ENCODE measurements around the gene CD48.
"Not testable (repeated sequence)": the region's sequence is repeated elsewhere in the genome, so short reads cannot be mapped to it uniquely, and the experiment has no call there.

Gene CD48

DNA sequence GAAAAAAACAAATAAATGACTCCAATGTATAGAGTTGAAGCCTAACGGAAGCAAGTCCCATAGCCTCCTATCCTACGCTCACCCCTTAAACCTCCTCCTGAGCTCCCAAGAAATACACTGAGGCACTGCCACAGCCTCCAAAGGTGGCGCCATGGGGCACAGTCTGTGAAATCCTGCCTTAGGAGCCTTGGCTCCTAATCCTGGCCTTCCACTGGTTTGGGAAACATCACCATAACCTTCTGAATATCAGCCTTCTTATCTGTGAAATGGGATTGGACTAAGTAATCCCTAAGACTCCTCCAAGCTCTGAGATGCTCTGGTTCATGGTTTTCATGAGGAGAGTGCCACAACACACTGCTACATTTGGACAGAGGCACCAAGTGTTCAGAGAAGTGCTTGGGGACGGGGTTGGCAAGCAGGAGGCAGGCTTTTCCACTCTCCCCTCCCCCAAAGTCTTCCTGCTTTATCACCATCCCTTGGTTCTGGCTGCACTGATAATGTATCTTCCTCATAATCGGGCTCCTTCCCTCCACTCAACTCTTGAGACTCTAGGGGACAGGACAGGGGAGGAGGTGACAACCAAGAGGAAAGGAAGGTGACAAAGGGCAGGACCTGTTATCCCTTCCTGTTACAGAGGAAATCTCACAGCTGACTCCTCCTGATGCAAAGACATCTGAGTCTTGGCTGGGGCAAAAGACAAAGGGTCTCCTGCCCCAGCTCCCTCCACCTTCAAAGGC, 30.2 kb upstream of the CD48 start:
- no peak for DNase-seq (ENCODE audit: low read depth in 2 of 2)

DNA sequence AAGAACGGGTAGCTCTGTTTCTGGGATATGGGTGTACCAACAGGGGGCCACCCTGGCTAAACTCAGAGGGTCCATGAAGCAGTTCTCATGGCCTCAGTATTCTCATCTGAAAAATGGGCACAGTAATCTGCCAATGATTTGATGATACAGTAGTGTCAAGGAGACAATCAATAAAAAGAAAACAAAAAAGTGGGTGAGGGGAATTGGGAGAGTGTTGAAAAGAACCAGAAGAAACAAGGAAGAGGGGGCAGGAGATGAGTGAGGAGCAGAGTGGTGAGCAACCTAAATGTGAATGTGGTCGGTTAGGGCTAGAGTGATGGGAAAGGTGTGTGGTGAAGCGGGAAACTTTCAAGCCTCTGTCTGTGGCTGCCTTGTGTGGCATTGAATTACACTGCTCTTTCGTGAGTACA, 29.5 kb upstream of the CD48 start:
- DNase-seq (ENCODE audit: low read depth in 2 of 2), result no peak

DNA sequence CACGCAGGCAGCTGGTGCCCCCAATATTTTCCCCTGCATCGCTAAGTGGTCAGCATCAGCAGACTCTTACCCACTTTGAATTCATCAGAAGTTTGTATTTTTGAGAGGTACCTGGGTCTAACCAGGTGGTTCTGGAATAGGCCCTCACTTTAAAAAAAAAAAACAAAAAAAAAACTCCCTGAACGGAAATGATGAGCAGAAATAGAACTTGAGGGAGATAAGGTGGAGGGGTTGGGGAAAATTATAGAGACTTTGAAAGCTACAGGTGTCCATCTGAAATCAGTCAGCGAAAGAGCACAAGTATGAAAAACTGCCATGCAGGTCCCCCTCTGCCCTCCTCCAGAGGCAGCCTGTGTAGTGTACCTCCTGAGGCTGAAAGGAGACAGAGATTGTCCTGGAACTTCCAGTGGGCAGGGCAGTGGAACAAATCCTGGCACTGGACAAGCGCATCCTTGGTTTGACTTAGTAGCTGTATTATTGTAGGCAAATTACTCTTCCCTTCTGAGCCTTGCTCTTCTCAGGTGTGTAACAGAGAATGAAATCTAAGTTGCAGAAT, 28.6 kb upstream of the CD48 start:
- no peak for DNase-seq (ENCODE audit: low read depth in 2 of 2)

DNA sequence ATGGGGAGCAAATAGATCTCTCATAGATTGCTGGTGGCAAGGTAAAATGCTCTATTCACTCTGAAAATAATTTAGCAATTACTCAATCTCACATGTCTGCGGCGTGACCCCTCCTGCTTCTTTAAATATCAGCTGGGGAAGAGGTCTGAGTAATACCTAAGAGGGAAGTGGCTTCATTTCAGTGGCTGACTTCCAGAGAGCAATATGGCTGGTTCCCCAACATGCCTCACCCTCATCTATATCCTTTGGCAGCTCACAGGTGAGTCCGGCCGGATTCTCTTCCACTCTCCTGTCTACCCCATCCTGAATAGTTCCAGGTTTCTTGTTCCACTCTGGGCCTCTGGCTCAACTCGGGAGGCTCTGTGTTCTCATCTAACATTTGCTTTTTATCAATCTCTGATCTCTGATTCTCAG, 27.5 kb upstream of the CD48 start, which contains the start of gene SLAMF7:
SLAMF7 (plus strand) TSS at position 150 of the 414 bp plus-strand sequence; CDS start at position 205, 55 bp downstream.
- DNase-seq (ENCODE audit: low read depth in 2 of 2), result peak; percentile 30 to 34

GRCh38 chr1:160738271-160738670, 26.6 kb upstream of the CD48 start:
- DNase-seq (ENCODE audit: low read depth in 2 of 2), result no peak

DNA sequence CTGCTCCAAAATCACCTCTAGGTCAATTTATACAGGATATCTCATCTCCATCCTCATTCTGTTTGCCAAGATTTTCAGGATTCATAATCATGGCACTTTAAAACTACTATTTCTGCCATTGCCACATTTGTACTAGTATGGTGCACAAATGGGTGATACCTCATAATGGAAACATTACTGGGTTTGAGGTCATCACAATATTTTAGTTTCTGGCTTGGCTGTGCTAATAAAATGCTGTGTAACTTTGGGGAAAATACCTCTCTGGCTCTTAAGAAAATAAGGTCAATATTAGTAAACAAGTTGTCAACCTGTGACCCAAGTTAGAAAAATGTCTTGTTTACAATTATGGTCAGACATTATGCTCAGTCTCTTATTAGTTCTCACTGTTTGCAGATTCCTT, 22.7 kb upstream of the CD48 start:
- DNase-seq (ENCODE audit: low read depth in 2 of 2), result no peak

DNA sequence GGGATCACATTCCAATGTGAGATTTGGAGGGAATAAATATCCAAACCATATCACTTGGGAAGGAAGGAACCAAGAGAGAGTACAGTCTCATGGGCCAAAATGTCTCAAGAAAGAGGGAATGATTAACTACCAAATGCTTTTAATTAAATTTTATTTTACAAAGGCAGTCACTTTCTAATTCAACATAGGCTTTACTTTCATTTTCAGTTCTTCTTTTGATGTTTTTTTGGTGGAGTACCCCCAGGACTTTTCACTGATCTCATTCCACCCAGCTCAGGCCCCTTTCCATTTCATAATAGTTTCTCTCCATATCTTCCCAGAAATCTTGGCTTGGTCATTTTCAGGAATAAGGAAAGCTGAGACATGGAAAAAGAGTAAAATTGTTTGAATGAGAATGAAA, 22.3 kb upstream of the CD48 start:
- no peak for DNase-seq (ENCODE audit: low read depth in 2 of 2)

DNA sequence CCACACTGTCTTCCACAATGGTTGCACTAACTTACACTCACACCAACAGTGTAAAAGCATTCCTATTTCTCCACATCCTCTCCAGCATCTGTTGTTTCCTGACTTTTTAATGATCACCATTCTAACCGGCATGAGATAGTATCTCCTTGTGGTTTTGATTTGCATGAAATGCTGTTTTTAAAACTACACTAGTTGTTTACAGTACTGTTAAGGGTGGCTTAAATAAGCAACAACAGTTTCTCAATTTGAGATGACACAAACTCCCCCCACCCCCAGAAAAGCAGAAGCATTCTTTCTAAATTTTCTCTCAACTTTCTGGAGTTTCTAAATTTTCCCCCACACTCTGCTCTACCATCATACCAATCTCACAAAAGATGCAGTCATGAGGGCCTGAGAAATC, 20.4 kb upstream of the CD48 start:
- DNase-seq (ENCODE audit: low read depth in 2 of 2), result no peak

GRCh38 chr1:160731564-160731963, 19.9 kb upstream of the CD48 start:
- not testable (repeated sequence) for DNase-seq (ENCODE audit: low read depth in 2 of 2)

- DNase-seq (ENCODE audit: low read depth in 2 of 2), result no peak
These were observed 15.7 kb upstream of the CD48 start for GRCh38 chr1:160727316-160727640.

DNA sequence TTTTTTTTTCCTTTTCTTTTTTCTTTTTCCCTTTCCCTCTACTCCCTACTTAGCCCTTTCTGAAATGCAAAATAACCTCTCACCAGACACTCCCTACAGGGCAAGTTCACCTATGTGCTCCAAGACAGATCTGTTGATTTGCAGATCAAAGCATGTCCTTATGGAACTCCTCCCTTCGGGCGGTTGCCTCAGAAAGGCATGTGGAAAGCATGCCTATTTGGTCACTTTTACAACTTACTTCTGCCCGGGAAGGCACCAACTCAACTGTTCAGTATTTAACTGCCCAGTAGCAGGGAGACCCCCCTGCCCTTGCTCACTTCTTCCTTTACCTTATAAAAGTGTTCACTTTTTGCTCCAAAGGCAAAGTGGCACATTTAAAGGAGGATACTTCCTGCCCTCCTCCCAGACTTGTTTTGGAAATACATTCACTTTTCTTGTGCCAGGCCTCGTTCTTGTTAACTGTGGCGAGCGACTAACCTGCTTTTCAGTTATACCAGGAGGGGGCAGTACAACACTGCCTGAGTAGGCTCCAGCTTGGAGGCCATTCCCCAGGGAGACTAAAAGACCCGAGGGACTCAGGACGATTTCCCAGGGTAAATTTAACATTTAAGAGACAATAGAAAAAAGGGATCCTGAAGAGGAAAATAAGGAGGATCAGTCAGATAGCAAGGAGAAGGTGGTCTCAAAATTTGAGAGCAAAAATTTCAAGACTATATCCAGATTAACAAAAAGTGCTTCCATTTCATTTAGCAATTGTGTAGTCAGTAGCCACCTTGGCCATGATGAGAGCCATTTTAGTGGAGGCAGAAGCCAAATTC, 15.1 kb upstream of the CD48 start:
- peak in 1 of 2 donors; percentile 46 for DNase-seq (ENCODE audit: low read depth in 2 of 2)

- no peak for DNase-seq (ENCODE audit: low read depth in 2 of 2)
These were observed 14.5 kb upstream of the CD48 start for GRCh38 chr1:160726114-160726497.

DNA sequence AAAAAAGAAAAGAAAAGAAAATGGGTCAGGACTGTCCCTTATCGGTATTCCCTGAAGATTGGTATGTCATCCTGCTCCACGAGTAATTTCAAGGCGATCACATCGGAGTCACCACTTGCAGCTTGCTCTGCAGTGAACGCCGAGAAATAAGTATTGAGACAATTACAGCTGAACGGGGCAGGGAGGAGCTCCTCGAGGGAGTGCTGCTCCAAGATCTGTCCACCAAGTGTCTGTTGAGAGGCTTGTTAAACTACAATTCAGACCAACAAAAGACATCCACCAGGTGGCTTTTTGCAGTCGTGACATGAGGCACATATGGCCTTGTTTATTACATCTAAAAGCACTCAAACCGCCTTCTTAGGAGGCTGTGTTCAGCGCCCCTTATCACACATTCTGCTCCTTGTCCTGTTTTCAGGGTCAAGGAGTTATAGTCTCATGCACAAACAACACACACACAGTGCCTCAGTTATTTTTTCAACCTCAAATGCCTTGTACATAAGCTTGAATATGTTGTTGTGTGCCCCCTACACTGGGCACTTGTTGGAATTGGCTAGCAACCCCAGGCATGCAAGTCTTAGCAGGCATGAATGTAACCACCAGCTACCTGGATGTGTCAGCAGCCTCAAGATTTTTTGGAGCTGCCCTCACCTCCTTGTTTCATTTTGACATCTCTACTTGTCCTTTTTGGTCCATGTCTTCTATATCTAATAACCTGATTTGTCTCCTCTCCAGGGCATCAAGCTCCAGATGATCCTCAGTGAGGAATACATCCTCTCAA, 13.0 kb upstream of the CD48 start:
- DNase-seq (ENCODE audit: low read depth in 2 of 2), result no peak

DNA sequence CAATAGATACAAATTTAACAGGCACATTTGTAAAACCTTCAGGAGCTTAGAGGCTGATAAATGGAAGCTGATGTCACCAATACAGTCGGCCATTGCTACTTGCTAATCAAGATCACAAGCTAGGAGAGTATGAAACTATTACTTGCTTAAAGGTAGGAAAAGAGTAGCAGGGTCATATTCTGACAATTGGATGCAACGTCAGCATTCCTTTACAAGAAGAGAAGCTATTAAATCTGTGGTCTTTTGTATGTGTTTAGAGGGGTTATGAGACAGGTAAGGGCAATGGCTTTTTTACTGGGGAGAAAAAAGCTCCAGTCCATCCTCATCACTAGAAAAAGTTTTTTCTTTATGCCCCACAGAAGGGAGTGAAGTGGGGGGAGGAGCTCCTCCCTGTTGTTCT, 11.7 kb upstream of the CD48 start:
- DNase-seq (ENCODE audit: low read depth in 2 of 2), result no peak

- no peak for DNase-seq (ENCODE audit: low read depth in 2 of 2)
These were observed 11.1 kb upstream of the CD48 start for GRCh38 chr1:160722726-160723125.

DNA sequence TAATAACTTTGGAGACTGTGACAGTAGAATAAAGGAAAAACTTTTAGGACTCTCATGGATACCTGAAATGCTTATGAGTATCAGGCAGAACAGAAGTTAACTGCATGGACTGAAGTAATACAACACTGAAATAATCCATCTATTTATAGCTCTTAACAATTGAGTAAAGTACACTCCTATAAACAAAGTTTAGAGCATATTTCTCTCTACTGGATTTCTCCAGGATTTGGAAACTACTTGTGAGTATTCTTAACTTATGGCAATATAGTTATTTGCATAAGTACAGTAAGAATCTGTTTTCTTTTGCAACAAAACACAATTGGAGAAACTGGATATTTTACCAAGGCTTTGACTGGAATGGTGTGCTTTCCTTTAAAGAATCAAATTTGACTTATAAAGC, 9.9 kb upstream of the CD48 start:
- DNase-seq (ENCODE audit: low read depth in 2 of 2), result no peak

- no peak for DNase-seq (ENCODE audit: low read depth in 2 of 2)
These were observed 8.9 kb upstream of the CD48 start for GRCh38 chr1:160720356-160721085.

DNA sequence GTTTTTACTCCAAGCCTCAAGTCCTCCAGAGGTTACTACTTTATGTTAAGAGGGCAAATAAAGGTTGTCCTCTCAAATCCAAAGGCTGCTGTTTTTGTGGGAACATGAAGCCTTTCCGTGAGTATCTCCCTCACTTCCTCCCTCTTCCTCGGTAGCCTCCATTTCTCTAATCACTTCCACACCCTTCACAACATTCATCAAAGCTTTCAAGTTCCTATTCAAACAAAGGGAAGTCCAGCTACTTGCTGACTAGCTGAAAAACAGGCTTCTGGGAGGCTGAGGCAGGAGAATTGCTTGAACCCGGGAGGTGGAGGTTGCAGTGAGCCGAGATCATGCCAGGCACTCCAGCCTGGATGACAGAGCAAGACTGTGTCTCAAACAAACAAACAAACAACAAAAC, 6.6 kb upstream of the CD48 start:
- no peak for DNase-seq (ENCODE audit: low read depth in 2 of 2)

GRCh38 chr1:160717306-160717705, 5.7 kb upstream of the CD48 start:
- DNase-seq (ENCODE audit: low read depth in 2 of 2), result no peak

GRCh38 chr1:160716013-160716412, 4.4 kb upstream of the CD48 start:
- DNase-seq (ENCODE audit: low read depth in 2 of 2), result no peak

DNA sequence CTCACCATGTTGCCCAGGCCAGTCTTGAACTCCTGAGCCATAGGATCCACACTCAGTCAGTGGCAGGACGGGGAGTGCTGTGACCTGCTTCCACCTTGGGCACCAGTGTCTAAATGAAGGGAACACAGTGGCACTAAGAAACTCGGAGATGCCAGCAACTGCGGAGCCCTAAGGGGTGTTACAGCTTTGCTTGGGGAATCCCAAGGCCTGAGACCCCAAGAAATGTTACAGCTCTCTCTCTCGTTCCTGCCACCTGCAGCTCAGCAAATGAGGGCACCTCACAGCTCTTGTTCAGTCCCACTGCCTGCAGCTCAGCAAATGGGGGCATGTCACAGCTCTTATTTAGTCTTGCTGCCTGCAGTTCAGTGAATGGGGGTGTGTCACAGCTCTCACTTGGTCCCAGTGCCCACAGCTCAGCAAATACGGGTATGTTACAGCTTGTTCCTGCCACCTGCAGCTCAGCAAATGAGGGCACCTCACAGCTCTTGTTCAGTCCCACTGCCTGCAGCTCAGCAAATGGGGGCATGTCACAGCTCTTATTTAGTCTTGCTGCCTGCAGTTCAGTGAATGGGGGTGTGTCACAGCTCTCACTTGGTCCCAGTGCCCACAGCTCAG, 2.5 kb upstream of the CD48 start:
- DNase-seq (ENCODE audit: low read depth in 2 of 2), result not testable (repeated sequence)

Measured in activated CD8-positive, alpha-beta memory T cell treated with anti-CD3 and anti-CD28 coated beads for 4 hours (primary cell).